ENCODE data around the gene ANKFN1.

The ANKFN1 gene

DNA sequence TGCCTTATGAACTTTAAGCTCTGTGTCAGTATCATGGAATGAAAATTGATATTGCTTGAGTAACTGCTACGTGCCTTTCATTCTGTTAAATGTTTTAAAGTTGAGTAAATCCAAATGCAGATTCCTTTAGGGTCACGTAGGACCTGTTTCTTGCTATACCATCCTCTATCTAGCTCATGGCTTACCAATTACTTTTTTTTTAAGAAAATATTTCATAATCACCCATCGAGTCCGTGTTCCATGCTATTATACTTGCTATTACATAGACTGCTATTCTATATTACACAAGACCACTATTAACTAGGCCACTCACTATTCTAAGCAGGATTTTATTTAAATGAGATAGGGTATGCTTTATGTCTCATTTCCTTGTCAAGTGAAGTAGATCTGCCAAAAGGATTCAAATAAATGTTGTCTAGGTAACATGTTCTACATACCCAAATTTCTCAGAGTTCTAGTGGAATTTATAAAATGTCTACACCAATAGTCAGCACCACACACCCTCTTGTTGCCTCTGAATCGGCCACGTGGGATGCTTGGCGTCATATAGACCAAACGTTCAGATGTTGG is 11.9 kb downstream of the ANKFN1 start:
- H3K79me2 ChIP-seq (ENCODE audit: insufficient read depth, low read depth), result no peaks in the 10 kb centered on the region
- H3K9ac ChIP-seq, result no peak overlapping the region
- H3K4me3 ChIP-seq (IDR thresholded peaks at IDR 0.05; ENCODE audit: insufficient read depth, low read depth, low read length), result no peak overlapping the region
- no peak for TF ChIP-seq CTCF (conservative IDR thresholded peaks at IDR 0.05; ENCODE audit: low read depth, low read length)
- H2AFZ ChIP-seq (ENCODE audit: low read depth), result no peak overlapping the region
- no peaks in the 10 kb centered on the region for H3K36me3 ChIP-seq (ENCODE audit: insufficient read depth)
- no peak overlapping the region for H3K27ac ChIP-seq
- no peaks in the 10 kb centered on the region for H4K20me1 ChIP-seq (ENCODE audit: insufficient read depth)
- no peaks in the 10 kb centered on the region for H3K4me1 ChIP-seq (ENCODE audit: low read depth, poor library complexity, severe bottlenecking)
- H3K27me3 ChIP-seq (ENCODE audit: insufficient read depth, low read depth), result no peaks in the 10 kb centered on the region
- H3K4me2 ChIP-seq, result no peak overlapping the region

- H3K79me2 ChIP-seq (ENCODE audit: insufficient read depth, low read depth), result no peaks in the 10 kb centered on the region
- no peak overlapping the region for H3K9ac ChIP-seq
- no peak overlapping the region for H3K4me2 ChIP-seq
Measured at GRCh38 chr17:56167491-56167890, 14.2 kb downstream of the ANKFN1 start.

DNA sequence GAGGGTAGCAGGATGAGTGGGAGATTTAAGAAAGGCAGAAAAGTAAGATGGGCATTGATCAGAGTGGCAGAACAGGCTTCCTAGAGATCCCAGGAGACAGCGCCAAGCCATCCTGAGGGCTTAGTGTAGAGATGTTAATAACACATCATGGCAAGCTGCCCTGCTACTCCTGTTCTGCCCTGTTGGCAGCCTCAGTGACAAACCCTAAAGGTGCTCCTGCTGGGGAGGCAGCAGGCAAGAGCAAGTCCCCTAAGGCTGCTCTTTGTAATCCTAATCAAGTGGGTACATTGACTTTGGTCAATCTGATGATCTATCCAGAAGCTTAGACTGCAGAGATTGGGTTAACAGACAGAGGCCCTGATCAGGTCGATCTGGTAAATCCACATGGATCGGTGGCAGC is 16.3 kb downstream of the ANKFN1 start:
- no peaks in the 10 kb centered on the region for H3K4me1 ChIP-seq (ENCODE audit: low read depth, poor library complexity, severe bottlenecking)
- no peak overlapping the region for H3K4me3 ChIP-seq (IDR thresholded peaks at IDR 0.05; ENCODE audit: insufficient read depth, low read depth, low read length)
- H4K20me1 ChIP-seq (ENCODE audit: insufficient read depth), result no peaks in the 10 kb centered on the region
- no peak overlapping the region for H2AFZ ChIP-seq (ENCODE audit: low read depth)
- H3K4me2 ChIP-seq, result no peak overlapping the region
- TF ChIP-seq CTCF (conservative IDR thresholded peaks at IDR 0.05; ENCODE audit: low read depth, low read length), result no peak
- no peaks in the 10 kb centered on the region for H3K79me2 ChIP-seq (ENCODE audit: insufficient read depth, low read depth)
- no peaks in the 10 kb centered on the region for H3K36me3 ChIP-seq (ENCODE audit: insufficient read depth)
- H3K27me3 ChIP-seq (ENCODE audit: insufficient read depth, low read depth), result no peaks in the 10 kb centered on the region
- H3K27ac ChIP-seq, result no peak overlapping the region
- H3K9ac ChIP-seq, result no peak overlapping the region

More at GRCh38 chr17:56167491-56167890, 14.2 kb downstream of the ANKFN1 start:
- Histone ChIP-seq H3K36me3 (ENCODE audit: insufficient read depth) (no peaks in the 10 kb centered on the region), H2AFZ (ENCODE audit: low read depth) (no peak overlapping the region), H3K27me3 (ENCODE audit: insufficient read depth, low read depth) (no peaks in the 10 kb centered on the region), H3K4me3 (IDR thresholded peaks at IDR 0.05; ENCODE audit: insufficient read depth, low read depth, low read length) (no peak overlapping the region), H3K4me1 (ENCODE audit: low read depth, poor library complexity, severe bottlenecking) (no peaks in the 10 kb centered on the region), H4K20me1 (ENCODE audit: insufficient read depth) (no peaks in the 10 kb centered on the region), H3K27ac (no peak overlapping the region)
- TF ChIP-seq CTCF (conservative IDR thresholded peaks at IDR 0.05; ENCODE audit: low read depth, low read length), result no peak

DNA sequence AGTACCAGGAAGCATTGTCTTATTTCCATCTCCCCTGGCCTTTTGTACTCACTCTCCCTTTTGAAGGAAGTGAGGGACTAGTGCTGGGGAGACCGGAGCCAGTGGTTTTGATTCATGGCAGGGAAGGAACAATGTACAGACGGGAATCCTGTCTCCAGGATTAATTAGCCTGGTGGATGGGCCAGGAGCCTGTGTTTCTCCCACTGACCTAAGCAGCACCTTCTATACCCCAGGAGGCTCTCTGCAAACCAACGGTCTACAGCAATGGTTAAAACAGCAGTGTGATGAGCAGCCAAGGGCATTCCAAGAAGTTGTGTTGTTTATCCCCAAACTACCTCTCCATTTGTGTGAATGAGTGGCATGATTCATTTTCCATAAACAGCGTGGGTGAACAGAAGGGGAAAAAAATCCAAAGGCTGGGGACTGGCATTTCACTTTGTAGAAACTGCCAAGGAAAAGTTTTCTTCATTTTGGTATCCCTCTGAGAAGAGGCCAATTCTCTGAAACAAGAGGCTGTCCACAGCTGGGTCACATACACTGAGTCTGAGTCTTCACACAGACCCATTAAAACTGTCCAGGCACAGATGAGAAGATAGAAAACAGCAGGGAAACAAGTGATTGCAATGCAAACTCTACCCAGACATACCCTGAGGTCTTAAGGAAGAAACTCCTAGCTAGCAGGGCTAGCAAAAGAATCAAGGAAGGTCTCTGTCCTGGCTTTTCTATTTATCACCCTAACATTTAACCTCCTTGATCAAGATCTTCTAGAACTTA is 18.1 kb downstream of the ANKFN1 start:
- H3K36me3 ChIP-seq (ENCODE audit: insufficient read depth), result no peaks in the 10 kb centered on the region
- no peak overlapping the region for H3K27ac ChIP-seq
- no peaks in the 10 kb centered on the region for H3K4me1 ChIP-seq (ENCODE audit: low read depth, poor library complexity, severe bottlenecking)
- TF ChIP-seq CTCF (conservative IDR thresholded peaks at IDR 0.05; ENCODE audit: low read depth, low read length), result no peak
- no peak overlapping the region for H3K4me3 ChIP-seq (IDR thresholded peaks at IDR 0.05; ENCODE audit: insufficient read depth, low read depth, low read length)
- no peak overlapping the region for H2AFZ ChIP-seq (ENCODE audit: low read depth)
- no peaks in the 10 kb centered on the region for H3K27me3 ChIP-seq (ENCODE audit: insufficient read depth, low read depth)
- no peaks in the 10 kb centered on the region for H4K20me1 ChIP-seq (ENCODE audit: insufficient read depth)
- H3K79me2 ChIP-seq (ENCODE audit: insufficient read depth, low read depth), result no peaks in the 10 kb centered on the region
- H3K4me2 ChIP-seq, result no peak overlapping the region
- H3K9ac ChIP-seq, result no peak overlapping the region

Measured in KMS-11 (cell line).